Calu3 (cell line): ENCODE results near the gene COPG1. TPM values are rescaled to one million over a fixed set of nuclear protein-coding genes. Genes with fewer than 3 reads are reported as not detected.

Source experiments
- BruUV-seq: library from RNA; stranded (reverse); fragments of 400-500 nt; replicated peaks from 2 replicates; lab custom pipeline; 2021; lab: Mats Ljungman, UMichigan
- CTCF ChIA-PET: fragments of 300-600 bp; sonication (Branson Sonifier 250); formaldehyde crosslinking; loops from one replicate; lab custom pipeline; 2022; ENCODE audit warnings: antibody characterized with exemption; lab: Charles Lee
- DNase-seq: peaks from one replicate; pipeline ENCODE4 v3.0.0; 2022
- H3K27ac Mint-ChIP-seq: one replicate; pipeline ENCODE4 v1.8.0; 2022; ENCODE audit warnings: mixed read lengths; ENCODE audit not compliant: unreplicated experiment
- H3K27me3 Mint-ChIP-seq: one replicate; pipeline ENCODE4 v1.8.0; 2022; ENCODE audit warnings: mixed read lengths; ENCODE audit not compliant: unreplicated experiment
- H3K36me3 Mint-ChIP-seq: one replicate; pipeline ENCODE4 v1.8.0; 2022; ENCODE audit warnings: mild to moderate bottlenecking, moderate library complexity, mixed read lengths; ENCODE audit not compliant: insufficient read depth, unreplicated experiment
- H3K4me1 Mint-ChIP-seq: one replicate; pipeline ENCODE4 v1.8.0; 2022; ENCODE audit warnings: mild to moderate bottlenecking, low read depth, mixed read lengths; ENCODE audit not compliant: unreplicated experiment
- H3K4me3 Mint-ChIP-seq: one replicate; pipeline ENCODE4 v1.8.0; 2022; ENCODE audit warnings: mild to moderate bottlenecking, low read depth, moderate library complexity, mixed read lengths; ENCODE audit not compliant: unreplicated experiment
- H3K9me3 Mint-ChIP-seq: one replicate; pipeline ENCODE4 v1.8.0; 2022; ENCODE audit warnings: low read depth, mixed read lengths; ENCODE audit not compliant: unreplicated experiment
- intact Hi-C: fragments of 100-400 bp; cut with micrococcal nuclease; formaldehyde crosslinking; loops from one replicate; pipeline ENCODE4 v1.10.0; 2022; ENCODE audit not compliant: unreplicated experiment
- total RNA-seq: library from RNA; stranded (reverse); gene quantifications from 2 replicates; pipeline ENCODE4 v1.2.3, GENCODE V29; 2022
- TF ChIP-seq, protein P1 (sequence below): fragments of 200-600 bp; IDR thresholded peaks from one replicate; pipeline ENCODE4 v1.8.0; 2022; ENCODE audit warnings: antibody characterized with exemption; ENCODE audit not compliant: unreplicated experiment

COPG1 gene
- total RNA-seq, 1 experiment from 2014 or later: 295 TPM

DNA sequence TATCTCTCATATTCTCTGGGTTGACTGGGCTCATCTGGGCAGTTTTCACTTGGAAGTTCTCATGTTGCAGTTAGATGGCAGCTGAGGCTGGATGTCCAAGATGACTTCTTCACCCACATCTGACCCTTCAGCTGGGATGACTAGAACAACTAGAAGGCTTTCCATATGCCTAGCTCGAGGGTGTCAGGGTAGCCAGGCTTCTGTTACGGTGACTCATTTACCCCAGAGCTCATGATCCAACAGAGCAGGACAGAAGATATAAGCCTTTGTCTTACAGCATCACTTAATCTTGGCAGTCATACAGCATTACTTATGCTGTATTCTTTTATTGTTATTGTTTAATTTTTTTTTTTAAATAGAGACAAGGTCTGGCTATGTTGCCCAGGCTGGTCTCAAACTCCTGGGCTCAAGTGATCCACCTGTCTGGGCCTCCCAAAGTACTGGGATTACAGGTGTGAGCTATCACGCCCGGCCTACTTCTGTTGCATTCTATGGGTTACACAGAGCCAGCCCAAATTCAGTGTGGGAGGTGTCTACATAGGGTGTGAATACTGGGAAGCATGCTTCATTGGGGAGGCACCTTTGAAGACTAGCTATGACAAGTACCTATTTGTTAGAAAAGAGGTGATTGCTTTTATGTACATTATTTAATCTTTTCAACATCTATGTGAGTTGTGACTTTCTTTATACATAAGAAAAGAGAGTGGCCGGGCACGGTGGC lies 40.0 kb downstream of the COPG1 start:
- TF ChIP-seq, protein P1, sequence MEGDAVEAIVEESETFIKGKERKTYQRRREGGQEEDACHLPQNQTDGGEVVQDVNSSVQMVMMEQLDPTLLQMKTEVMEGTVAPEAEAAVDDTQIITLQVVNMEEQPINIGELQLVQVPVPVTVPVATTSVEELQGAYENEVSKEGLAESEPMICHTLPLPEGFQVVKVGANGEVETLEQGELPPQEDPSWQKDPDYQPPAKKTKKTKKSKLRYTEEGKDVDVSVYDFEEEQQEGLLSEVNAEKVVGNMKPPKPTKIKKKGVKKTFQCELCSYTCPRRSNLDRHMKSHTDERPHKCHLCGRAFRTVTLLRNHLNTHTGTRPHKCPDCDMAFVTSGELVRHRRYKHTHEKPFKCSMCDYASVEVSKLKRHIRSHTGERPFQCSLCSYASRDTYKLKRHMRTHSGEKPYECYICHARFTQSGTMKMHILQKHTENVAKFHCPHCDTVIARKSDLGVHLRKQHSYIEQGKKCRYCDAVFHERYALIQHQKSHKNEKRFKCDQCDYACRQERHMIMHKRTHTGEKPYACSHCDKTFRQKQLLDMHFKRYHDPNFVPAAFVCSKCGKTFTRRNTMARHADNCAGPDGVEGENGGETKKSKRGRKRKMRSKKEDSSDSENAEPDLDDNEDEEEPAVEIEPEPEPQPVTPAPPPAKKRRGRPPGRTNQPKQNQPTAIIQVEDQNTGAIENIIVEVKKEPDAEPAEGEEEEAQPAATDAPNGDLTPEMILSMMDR: no peak
- peaks cover 17% of the 10 kb centered on the region for H3K36me3 Mint-ChIP-seq
- no peak overlapping the region for H3K4me3 Mint-ChIP-seq
- no peaks in the 10 kb centered on the region for H3K27me3 Mint-ChIP-seq
- no peaks in the 10 kb centered on the region for H3K9me3 Mint-ChIP-seq
- no peak for DNase-seq
- BruUV-seq: no TSS peak
- H3K4me1 Mint-ChIP-seq: no peaks in the 10 kb centered on the region
- intact Hi-C loops: no loop called here
- CTCF ChIA-PET: interaction anchor here (0.5 to 0.6 kb wide), 3 partner anchors 12 to 521 kb away, joined by 3 to 4 read pairs (median 3); no protein-coding TSS in a partner anchor
- no peak overlapping the region for H3K27ac Mint-ChIP-seq

DNA sequence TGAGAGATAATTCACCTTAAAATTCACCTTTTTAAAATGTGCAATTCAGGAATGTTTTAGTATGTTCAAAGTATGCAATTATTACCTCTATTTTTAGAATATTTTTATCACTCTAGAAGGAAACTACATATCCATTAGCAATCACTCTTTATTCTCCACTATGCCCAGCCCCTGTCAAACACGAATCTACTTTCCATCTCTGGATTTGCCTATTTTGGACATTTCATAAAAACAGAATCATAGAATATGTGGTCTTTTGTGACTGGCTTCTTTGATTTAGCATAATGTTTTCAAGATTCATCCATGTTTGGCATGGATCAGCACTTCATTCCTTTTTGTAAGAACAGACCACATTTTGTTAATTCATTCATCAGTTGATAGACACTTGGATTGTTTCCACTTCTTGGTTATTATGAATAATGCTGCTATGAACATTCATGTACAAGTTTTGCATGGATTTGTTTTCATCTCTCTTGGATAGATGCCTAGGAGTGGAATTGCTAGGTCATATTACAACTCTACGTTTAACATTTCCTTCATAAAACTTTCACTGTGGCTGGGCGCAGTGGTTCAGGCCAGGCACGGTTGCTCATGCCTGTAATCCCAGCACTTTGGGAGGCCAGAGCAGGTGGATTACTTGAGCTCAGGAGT lies 42.0 kb downstream of the COPG1 start:
- H3K4me1 Mint-ChIP-seq: no peaks in the 10 kb centered on the region
- no TSS peak for BruUV-seq
- peaks cover 33% of the 10 kb centered on the region for H3K36me3 Mint-ChIP-seq
- H3K27me3 Mint-ChIP-seq: no peaks in the 10 kb centered on the region
- H3K27ac Mint-ChIP-seq: no peak overlapping the region
- TF ChIP-seq, protein P1: no peak
- CTCF ChIA-PET: no interaction called here
- DNase-seq: no peak
- intact Hi-C loops: no loop called here
- no peak overlapping the region for H3K4me3 Mint-ChIP-seq
- no peaks in the 10 kb centered on the region for H3K9me3 Mint-ChIP-seq

DNA sequence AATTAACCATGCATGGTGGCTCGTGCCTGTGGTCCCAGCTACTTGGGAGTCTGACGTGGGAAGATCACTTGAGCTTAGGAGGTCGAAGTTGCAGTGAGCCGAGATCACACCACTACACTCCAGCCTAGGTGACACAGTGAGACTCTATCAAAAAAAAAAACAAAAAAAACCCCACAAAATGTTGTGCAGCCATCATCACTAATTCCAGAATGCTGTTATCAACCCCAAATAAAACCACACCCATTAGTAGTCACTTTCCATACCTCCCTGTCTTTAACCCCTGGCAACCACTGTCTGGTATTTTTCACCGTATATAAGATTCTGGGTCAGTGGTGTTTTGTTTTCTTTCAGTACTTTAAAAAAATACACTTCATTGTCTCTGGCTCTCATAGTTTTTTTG lies 45.9 kb downstream of the COPG1 start:
- no TSS peak for BruUV-seq
- no peak for DNase-seq
- Mint-ChIP-seq H3K9me3 (no peaks in the 10 kb centered on the region), H3K27me3 (no peaks in the 10 kb centered on the region), H3K4me3 (no peak overlapping the region), H3K36me3 (peaks cover 33% of the 10 kb centered on the region), H3K27ac (no peak overlapping the region), H3K4me1 (no peaks in the 10 kb centered on the region)
- TF ChIP-seq, protein P1: no peak
- CTCF ChIA-PET: no interaction called here
- intact Hi-C loops: no loop called here

DNA sequence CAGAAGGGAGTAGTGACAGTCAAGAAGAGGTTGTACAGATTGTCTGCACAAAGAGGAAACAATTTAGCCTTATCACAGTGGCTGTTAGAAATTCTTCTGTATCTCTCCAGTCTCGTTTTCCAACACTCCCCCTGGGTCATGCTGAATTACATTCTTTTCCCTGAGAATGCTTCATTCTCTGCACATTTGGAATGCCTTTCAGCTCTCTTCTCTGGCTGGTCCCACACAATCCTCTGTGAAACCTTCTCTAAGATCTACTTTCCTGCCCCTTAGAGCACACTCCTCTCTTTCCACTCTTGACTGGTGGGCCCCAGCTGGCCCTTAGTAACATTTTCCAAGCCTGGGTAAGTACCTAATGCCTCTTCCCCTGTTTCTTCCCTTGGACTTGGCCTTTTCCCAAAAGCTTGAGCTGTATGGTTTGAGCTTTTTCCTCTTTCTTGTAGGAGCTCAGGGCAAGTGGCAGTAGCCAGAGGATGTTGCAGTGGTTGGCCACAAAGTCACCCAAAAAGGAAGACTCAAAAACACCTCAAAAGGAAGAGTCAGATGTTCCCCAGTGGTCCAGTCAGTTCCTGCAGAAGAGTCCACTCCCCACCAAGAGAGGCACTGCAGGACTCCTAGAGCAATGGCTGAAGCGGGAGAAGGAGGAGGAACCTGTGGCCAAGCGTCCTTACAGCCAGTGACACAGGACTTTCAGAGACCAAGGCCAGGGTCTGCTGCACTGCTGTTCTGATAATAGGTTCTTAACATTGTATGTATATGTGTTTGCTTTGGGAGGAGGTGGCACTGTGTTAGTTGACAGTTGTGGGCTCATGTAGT lies 54.9 kb downstream of the COPG1 start:
- no peak overlapping the region for H3K4me3 Mint-ChIP-seq
- no peak overlapping the region for H3K27ac Mint-ChIP-seq
- CTCF ChIA-PET: no interaction called here
- no peaks in the 10 kb centered on the region for H3K27me3 Mint-ChIP-seq
- intact Hi-C loops: no loop called here
- BruUV-seq: no TSS peak
- TF ChIP-seq, protein P1: no peak
- H3K36me3 Mint-ChIP-seq: peaks cover 20% of the 10 kb centered on the region
- H3K9me3 Mint-ChIP-seq: no peaks in the 10 kb centered on the region
- H3K4me1 Mint-ChIP-seq: no peaks in the 10 kb centered on the region
- no peak for DNase-seq
